Fibroblast of villous mesenchyme (primary cell): ENCODE measurements around the gene PHLPP2. TPM values are rescaled to one million over a fixed set of nuclear protein-coding genes. Genes with fewer than 3 reads are reported as not detected.
"Not testable (repeated sequence)": the region's sequence is repeated elsewhere in the genome, so short reads cannot be mapped to it uniquely, and the experiment has no call there.

Experiments used
- DNase-seq: peaks from one replicate; pipeline ENCODE4 v3.0.0-alpha.2; 2010; ENCODE audit warnings: low read depth
- H3K4me3 ChIP-seq: 2 replicates; pipeline ENCODE4 v1.5.1; 2011; ENCODE audit warnings: low read depth, mild to moderate bottlenecking, low read length
- small RNA-seq: library from RNA; depleted of rRNA; stranded (forward); fragments of <200 nt; gene quantifications from one replicate; pipeline ENCODE3, GENCODE V24; 2012
- total RNA-seq: library from RNA; depleted of rRNA; stranded (reverse); fragments of >200 nt; gene quantifications from 2 replicates; pipeline ENCODE4 v1.2.3, GENCODE V29; 2012
- TF ChIP-seq, protein P1 (sequence below): IDR thresholded peaks from 2 replicates; pipeline ENCODE4 v1.5.1; 2012; ENCODE audit warnings: low read depth, mild to moderate bottlenecking, low read length; ENCODE audit not compliant: insufficient read depth

PHLPP2 gene
- total RNA-seq, 1 donor, result 17.3 TPM

DNA sequence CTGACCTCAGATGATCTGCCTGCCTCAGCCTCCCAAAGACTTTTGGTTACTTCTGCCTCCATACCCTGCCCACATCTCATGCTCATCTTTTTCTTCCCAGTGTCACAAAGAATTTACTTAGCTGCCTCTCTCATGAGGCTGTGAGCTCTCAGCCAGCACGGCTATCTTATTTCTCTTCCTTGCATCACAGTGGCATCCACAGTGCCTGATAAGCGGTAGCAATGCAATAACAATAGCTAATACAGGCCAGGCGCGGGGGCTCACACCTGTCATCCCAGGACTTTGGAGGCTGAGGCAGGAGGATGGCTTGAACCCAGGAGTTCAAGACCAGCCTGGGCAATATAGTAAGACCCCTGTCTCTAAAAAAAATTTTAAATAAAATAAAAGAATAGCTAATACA, 114.1 kb downstream of the PHLPP2 start:
- H3K4me3 ChIP-seq, result no peak overlapping the region
- TF ChIP-seq, protein P1, sequence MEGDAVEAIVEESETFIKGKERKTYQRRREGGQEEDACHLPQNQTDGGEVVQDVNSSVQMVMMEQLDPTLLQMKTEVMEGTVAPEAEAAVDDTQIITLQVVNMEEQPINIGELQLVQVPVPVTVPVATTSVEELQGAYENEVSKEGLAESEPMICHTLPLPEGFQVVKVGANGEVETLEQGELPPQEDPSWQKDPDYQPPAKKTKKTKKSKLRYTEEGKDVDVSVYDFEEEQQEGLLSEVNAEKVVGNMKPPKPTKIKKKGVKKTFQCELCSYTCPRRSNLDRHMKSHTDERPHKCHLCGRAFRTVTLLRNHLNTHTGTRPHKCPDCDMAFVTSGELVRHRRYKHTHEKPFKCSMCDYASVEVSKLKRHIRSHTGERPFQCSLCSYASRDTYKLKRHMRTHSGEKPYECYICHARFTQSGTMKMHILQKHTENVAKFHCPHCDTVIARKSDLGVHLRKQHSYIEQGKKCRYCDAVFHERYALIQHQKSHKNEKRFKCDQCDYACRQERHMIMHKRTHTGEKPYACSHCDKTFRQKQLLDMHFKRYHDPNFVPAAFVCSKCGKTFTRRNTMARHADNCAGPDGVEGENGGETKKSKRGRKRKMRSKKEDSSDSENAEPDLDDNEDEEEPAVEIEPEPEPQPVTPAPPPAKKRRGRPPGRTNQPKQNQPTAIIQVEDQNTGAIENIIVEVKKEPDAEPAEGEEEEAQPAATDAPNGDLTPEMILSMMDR, result no peak
- DNase-seq, result no peak

DNA sequence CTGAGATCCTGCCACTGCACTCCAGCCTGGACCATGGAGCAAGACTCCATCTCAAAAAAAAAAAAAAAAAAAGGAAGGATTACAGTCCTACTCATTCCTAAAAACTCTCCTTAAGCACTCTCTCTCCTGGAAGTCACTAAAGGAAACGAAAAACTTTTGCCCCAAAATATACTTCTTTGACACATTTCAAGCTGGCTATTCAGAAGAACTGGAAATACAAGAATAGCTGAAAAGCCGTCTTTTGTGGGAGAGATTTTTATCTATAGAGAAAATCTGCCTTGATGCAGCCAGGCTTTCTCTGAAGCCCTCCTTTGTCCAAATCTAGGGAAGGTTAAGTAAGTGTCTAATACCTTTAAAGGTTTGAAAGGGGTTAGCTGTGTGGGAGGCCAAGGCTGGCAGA, 115.4 kb downstream of the PHLPP2 start:
- H3K4me3 ChIP-seq, result no peak overlapping the region
- TF ChIP-seq, protein P1, result no peak
- DNase-seq, result no peak

DNA sequence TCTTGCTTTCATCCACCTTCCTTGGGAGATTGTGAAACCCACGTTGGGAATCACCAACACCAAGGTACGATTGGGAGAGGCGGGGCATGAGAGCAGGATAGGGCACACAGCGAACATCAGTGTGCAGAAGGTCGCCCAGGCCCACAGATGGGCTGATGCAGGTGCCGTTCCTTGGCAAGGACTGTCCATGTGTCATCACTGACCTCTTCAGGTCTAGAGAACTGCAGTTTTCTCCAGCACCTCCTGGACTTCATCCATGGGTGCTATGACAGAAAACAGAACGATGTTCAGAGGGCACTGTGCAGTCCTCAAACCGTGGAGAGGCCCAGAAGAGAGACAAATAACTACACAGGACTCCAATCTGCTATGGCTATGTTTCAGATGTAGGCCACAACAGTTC, 123.7 kb downstream of the PHLPP2 start:
- TF ChIP-seq, protein P1, result no peak
- no peak for DNase-seq
- H3K4me3 ChIP-seq, result no peak overlapping the region

DNA sequence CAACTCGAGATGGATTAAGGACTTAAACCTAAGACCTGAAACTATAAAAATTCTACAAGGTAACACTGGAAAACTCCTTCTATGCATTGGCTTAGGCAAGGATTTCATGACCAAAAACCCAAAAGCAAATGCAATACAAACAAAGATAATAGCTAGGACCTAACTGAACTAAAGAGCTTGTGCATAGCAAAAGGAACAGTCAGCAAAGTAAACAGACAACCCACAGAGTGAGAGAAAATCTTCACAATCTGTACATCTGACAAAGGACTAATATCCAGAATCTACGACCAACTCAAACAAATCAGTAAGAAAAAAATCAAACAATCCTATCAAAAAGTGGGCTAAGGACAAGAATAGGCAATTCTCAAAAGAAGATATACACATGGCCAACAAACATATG, 126.1 kb downstream of the PHLPP2 start:
- not testable (repeated sequence) for H3K4me3 ChIP-seq, DNase-seq

DNA sequence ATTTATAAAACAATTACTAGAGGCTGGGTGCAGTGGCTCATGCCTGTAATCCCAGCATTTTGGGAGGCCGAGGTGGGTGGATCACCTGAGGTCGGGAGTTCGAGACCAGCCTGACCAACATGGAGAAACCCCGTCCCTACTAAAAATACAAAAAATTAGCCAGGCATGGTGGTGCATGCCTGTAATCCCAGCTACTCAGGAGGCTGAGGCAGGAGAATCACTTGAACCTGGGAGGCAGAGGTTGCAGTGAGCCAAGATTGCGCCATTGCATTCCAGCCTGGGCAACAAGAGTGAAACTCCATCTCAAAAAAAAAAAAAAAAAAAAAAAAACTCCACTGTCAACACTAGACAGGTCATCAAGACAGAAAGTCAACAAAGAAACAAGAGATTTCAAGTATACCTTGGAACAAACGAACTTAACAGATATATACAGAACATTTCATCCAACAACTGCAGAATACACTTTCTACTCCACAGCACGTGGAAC, 129.1 kb downstream of the PHLPP2 start:
- not testable (repeated sequence) for DNase-seq, H3K4me3 ChIP-seq

Small RNA genes lying within 50 kb of the gene (small RNA-seq; reads per million reads assigned to genes)
- gene RNU6-208P (not detected), gene SNORA70D (not detected), gene SNORD71 (1,981 reads per million, percentile 99 among the genes with 10 or more reads in this experiment)

Other genes with a start within 250 kb of the PHLPP2 start
- 2.2 and 2.6 TPM in 2 replicates for gene ZNF19, start 235.4 kb downstream of the PHLPP2 start, total RNA-seq
- gene CHST4, start 198.3 kb downstream of the PHLPP2 start, total RNA-seq, result not detected in 2 replicates
- gene TAT, start 147.6 kb downstream of the PHLPP2 start, total RNA-seq, result under 0.01 TPM in 1 of 2 replicates, not detected in the other
- under 0.01 TPM in 1 of 2 replicates, not detected in the other for gene MARVELD3, start 98.5 kb downstream of the PHLPP2 start, total RNA-seq
- 82.5 and 117 TPM in 2 replicates for gene AP1G1, start 84.1 kb upstream of the PHLPP2 start, total RNA-seq
- 15.1 and 15.5 TPM in 2 replicates for gene ATXN1L, start 121.3 kb upstream of the PHLPP2 start, total RNA-seq
- gene ZNF821, start 159.5 kb upstream of the PHLPP2 start, total RNA-seq, result 3.9 and 7.7 TPM in 2 replicates
- 146 and 206 TPM in 2 replicates for gene IST1, start 170.8 kb upstream of the PHLPP2 start, total RNA-seq